ENCODE results near the gene ZFAND2B. TPM values are rescaled to one million over a fixed set of nuclear protein-coding genes. Genes with fewer than 3 reads are reported as not detected.

The ZFAND2B gene, protein sequence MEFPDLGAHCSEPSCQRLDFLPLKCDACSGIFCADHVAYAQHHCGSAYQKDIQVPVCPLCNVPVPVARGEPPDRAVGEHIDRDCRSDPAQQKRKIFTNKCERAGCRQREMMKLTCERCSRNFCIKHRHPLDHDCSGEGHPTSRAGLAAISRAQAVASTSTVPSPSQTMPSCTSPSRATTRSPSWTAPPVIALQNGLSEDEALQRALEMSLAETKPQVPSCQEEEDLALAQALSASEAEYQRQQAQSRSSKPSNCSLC
- 38.2 and 42.1 TPM in 2 replicates for total RNA-seq

DNA sequence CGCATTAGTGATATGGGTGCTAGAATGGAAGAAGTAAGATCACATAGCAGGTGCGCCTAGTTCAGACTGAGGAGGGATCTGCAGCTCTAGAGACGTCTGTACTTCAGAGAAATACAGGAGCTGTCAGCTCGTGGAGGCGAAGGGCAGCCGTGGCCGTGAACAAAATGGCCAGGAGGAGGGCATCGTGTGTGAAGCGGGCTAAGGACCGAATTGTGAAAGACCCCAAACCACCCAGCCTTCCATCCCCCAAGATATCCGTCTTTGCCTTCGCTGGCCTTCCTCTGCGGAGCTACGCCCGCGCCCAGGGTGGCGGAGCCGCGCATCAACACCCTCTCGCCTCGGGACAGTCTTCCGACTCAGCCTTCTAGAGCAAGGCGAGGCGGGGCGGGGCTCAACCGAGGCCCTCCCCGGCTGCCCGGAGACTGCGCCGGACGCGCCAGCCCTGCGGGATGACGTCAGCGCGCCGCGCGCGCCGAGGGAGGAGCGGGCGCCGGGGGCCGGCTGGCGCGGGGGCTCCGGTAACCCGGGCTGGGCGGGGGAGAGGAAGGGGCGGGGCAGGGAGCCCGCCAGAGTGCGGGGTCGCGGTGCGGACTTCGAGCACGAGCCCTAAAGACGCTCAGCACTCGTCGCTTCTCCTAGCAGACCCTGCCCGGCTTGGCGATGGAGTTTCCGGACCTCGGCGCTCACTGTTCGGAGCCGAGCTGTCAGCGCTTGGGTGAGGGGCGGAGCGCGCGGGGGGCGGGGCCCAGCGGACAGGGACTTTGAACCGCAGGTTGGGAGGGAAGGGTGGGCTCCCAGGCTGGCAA, at the start of gene ZFAND2B:
TSS of gene ZFAND2B (plus strand) at position 455 of the 806 bp plus-strand sequence. CDS start at position 661, 206 bp downstream.

DNA sequence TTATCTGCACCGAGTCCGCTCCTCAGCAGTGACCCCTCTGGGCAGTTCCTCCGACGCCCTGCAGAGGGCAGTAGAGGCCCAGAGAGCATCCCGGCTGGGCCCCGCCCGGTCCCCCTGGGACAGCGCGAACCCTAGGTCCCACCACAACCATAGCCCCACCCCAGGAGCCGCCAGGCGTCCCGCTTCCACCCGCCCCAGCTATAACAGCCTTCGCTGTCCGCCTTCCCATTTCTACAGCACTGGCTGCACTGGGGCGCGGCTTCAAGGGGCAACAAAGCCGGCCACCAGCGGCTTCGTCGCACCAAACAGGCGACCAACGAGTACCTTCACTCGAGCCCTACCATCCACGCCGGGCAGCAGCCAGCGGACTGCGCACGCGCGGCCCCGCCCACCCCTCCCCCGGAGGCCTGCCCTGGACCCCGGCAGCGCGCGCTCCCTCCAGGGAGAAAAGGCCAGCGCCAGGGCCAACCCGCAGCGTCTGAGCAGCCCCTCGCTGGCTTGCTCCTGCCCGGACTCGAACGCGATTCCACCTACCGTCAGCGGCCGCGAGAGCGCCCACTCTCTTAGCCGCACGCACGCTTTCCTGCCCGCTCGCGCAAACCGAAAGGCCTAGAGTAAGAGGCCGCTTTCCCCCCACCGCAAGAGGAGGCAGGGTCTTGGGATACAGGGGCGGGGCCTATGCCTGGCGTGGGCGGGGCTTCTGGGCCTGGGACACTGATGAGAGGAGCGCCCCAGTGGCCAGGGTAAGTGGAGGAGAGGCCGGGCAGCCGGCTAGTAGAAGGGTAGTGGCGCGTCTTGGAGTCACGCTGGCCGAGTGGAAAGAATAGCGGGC, 46.2 kb upstream of the ZFAND2B start, which contains the start of gene NHEJ1:
TSS of gene NHEJ1 (minus strand) at position 630 of the 832 bp plus-strand sequence. CDS start 2,453 bp downstream, outside the sequence.

DNA sequence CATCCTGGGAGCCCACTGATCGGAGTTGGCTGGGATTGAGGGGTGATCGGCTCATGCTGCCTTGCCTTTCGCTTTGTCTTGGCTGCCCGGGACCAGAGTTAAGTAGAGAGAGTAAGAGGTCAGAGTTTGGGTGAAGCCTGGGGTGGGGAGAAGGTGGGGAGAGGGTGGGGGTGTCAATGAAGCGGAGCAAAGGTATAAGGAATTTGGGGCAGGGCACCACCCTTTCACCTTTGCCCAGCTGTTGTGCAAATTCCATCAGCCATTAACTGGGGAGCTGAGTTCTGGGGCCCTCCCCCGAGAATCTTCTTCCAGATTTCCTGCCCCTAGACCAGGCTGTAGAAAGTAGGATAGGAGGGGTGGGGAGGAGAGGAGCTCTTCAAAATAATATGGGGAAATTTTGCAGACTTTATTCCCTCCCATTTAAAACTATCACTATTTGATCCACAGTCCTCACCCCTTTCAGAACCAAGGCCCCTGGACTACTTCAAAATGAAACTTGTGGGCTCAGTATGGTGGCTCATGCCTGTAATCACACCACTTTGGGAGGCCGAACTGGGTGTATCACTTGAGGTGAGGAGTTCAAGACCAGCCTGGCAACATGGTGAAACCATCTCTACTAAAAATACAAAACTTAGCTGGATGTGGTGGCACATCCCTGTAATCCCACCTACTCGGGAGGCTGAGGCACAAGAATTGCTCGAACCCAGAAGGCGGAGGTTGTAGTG, 36.5 kb upstream of the ZFAND2B start, which contains the start of gene SLC23A3:
TSS of gene SLC23A3 (minus strand) at position 100 of the 725 bp plus-strand sequence. CDS start at position 55, 45 bp downstream.

DNA sequence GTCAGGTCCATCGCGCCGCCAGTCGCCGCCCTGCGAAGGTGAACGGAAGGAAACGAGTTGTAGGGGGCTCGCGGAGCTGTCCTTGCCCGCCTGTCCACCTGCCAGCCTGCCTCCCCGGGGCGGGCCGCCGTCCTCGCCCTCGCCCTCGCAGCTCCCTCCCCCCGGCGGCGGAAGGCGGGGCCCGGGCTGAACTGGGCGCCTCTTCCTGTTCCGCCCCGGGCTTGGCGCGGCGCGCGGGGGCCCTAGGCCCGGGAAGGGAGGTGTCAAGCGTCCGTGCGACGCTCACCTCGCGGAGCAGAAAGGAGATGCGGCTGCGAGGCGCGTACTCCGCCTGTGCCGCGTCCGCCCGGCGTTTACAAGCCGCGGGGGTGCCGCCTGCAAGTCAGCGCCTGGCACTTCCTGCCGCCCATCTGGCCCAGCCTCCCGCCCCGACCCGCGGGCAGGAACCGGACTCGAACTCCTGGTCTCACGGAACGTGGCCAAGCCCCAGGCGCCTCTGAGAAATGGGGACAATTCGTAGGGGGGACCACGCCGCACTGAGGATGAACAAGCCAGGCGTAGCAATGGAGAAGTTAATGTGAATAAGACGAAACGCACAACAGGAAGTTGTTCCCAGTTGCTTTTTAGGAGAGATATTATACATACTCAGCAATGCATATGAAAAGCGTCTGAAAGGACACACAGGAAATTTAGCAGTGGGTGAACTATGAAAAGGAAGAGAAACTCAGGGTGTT, 29.6 kb upstream of the ZFAND2B start, which contains the start of gene CNPPD1:
TSS of gene CNPPD1 (minus strand) at position 108 of the 734 bp plus-strand sequence. CDS start at position 11, 97 bp downstream.

DNA sequence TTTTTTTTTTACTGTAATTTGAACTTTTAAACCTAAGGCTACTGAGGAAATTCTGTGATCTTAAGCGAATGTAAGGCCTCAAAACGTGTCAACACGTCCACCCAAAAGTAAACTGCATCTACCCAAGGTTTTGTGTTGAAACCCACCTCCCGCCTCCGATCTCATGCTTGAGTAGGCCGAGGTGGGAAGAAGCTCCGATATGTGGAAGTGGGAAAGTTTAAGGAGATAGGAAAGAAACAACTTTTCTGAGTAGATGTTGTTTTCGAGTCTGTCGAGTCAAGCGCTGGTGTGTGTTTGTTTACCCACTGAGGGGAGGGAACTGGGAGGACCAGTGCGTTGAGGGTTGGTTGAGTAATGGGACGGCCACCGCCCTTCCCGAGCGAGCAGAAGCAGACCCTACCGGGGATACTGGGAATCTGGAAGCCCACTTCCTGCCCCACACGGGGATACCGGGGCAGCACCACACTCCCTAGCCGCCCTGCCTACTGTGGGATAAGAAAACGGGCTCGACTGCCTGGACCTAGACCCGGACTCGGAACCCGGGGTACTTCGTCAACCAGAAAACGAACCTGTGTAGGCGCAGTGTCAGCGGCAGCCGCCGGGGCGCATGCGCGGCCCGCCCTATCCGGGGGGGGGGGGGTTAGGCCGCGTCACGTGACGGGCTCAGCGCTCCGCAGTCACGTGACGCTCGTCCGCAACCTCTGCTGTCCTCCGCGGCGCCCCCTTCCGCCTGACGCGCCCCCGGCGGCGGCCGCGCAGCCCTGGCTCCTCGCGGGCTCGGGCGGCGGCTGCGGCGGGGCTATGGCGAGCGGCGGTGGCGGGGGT, 28.8 kb upstream of the ZFAND2B start, which contains the start of gene RETREG2:
TSS of gene RETREG2 (plus strand) at position 724 of the 825 bp plus-strand sequence. CDS start at position 802, 78 bp downstream.

DNA sequence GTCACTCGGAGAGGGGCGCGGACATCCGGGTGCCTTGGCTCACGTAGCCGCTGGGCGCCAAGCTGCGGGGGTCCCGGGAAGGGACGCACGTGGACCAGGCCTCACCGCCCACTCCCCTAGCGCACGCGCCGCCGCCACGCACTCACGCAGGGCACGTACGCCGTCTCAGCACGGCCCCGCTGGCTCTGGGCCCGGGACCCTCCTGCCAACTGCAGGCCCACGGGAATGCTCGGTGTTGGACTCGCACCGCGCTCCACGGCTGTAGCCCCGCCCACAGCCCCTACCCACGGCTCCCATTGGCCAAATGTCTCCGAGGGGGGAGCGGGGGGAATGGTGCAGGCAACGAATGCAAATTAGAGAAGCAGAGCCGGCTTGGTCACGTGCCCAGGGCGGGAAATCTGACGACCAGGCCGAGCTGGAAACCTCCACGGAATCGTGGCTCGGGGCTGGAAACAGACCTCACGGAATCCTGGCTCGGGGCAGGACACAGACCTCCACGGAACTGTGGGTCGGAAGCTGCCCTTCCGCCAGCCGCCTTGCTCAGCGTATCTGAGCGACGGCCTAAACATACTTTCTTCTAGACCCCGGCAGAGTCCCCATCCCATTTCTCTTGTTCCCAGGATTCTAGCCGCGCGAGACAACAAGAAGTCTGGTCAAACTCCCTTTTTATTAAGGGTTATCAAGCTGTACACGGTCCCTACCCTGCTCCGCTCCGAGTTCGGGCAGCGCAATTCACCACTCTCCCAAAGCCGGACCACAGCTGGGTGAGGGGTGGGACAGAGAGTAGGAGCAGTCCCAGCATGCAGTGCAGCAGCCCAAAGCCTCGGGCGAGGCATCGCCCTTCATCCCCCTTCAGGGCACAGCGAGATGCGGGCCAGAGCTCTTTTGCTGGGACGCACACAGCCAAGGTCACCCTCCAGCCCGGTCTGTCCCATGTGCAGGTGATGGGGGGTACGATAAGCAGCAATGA, 12.4 kb downstream of the ZFAND2B start, which contains the start of gene ABCB6:
TSS of gene ABCB6 (minus strand) at position 227 of the 970 bp plus-strand sequence. CDS start 285 bp downstream, outside the sequence.

DNA sequence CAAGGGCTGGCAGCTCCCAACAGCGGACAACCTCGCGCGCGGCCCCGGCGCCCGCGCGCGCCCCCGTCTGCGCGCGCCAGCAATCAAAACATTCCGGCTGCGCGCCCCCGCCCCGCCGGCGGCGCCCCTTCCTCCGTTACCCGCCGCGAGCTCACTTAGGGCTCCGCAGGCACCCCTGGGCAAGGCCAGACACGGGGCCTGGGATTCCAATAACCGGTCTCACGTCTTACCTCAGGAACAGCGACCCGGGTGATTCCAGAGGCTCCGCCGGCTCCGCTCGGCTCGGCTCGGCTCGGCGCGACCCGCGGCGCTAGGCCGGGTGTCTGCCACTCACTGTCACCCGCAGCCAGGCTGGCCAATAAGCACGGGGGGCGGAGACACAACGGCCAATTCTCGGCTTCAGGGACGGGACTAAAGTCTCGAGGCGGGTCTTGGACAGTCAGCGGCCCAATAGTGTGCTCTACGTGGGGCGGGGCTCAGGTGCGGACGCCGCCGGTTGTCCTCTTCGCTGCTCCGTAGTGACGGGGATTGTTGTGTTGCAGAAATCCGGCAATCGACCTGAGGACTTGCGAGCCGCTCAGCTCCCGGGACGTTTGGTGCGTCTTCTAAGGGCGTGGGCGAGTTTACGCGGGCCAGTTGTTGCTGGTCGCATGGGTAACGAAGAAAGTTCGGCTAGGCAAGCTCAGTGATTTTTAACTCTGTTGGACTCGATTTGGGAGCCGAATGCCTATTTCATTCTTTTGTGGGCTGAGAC, 22.9 kb downstream of the ZFAND2B start, which contains the start of the genes ANKZF1 and ATG9A:
TSS of gene ANKZF1 (plus strand) at position 502 of the 754 bp plus-strand sequence. CDS start 452 bp downstream, outside the sequence.
TSS of gene ATG9A (minus strand) at position 332 of the 754 bp plus-strand sequence. CDS start 1,612 bp downstream, outside the sequence.

DNA sequence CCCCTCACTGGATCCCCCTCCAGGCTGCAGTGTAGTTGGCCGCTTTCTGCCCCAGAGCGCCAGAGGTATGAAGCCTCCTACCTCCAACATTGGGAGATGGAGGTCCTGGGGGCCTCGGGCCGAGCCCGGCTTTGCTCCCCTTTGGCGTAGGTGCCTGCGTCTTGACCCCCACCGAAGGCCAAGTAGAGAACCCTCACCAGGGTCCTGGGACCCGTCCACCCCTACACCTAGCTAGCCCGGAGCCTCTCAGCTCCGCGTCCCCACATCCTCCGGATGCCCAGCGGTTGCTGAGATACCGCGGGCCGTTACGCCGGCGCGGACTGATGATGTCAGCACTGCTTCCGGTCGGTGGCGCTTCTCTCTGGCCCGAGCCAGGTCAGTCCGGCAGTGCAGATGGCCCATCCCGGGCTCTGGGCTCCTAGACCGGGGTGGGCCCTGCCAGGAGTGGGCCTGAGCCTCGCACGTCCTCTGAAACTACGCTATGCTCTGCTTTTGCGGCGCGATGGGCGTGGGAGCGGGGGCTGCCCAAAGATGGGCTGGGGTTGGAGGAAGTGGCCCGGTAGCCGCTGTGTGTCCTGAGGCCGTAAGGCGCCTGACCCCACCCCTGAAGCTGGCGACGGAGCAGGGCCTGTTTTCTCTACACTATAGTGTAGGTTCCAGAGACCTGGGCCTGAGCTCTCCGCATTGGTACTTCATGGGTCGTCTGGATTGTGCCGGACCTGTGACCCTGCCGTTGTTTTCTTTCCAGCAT, 38.7 kb downstream of the ZFAND2B start, which contains the start of the genes GLB1L and STK16:
TSS of gene GLB1L (minus strand) at position 297 of the 751 bp plus-strand sequence. CDS start 1,871 bp downstream, outside the sequence.
TSS of gene STK16 (plus strand) at position 332 of the 751 bp plus-strand sequence. CDS start 521 bp downstream, outside the sequence.

DNA sequence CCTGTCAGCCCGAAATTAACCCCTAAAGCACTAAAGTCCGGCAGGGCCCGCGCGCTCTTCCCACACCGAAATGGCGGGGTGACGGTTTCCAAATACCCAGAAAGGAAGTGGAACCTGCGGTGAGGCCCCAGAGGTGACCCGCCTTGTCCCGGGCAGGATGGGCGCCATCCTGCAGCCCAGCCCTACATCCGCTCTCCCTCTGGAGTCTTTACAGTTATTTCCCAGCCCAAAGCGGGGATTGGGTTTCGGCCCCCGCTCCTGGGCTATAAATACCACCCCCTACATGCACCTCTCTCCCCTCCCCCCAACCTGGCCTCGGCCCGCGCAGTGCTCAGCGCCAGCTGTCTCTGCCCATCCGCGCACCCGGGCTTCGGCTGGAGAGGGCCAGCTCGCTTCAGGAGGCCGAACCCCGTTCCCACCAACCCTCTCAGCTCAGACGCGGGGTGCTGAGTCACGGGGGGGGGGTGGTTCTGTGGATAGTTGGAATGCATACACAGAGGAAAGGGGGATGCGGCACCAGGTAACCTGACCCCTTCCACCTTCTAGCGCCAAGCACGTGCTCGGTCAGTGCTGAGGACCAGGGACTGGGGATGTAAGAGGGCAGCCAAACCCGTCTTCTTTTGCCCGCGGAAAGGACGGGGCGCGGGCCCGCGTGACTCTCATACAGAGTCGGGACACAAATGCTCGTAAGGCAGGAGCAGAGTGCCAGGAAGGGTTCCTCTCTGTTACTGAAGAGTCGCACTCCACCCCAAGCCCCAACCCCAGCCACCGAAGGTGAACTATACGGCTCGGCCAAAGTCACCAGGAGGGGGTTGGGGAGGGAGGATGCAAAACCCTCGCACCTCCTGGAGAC, 46.5 kb downstream of the ZFAND2B start, which contains the start of gene TUBA4B:
TSS of gene TUBA4B (plus strand) at position 344 of the 853 bp plus-strand sequence. CDS start at position 509, 165 bp downstream.

DNA sequence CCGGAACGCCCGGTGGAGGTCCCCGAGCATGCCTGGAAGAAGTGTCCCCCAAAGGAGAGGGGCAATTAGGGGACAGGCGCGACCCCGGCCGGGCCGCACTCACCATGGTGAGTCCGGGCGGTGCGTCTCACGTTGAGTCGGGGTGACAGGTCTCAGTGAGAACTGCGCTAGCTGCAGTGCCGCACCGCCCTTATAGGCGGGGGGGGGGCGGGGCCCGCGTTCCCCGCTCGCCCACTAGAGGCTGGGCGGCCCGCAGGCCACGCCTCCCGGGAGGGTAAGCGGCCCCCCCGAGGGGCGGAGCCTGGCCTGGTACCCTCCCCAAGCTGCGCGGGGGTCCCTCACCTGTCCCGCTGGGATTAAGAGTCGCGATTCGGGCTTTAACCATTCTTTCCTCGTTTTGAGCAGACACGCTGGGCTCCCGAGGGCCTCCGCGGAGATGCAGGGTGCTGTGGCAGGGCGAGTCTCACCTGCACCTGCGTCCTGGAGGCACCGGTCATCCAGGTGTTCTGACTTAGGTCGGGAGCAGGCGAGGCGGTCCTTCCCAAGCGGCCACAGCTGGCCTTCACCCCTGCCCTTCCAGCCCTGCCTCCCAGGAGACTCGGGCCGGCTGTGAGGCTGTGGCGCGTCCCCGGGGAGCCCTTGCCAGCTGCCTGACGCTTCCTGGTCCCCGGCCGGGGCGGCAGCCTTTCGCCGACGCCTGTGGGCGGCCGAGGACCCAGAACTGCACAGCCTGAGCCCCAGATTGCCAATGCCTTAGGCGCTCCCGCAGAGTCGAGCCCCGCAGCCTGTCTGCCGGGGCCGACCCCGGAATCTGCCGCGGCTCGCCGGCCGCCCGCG, 47.4 kb downstream of the ZFAND2B start, which contains the start of gene TUBA4A:
TSS of gene TUBA4A (minus strand) at position 166 of the 837 bp plus-strand sequence. CDS start at position 106, 60 bp downstream.

All from hair follicular keratinocyte (primary cell).